Keratinocyte (primary cell): ENCODE results near the gene C19orf38.

Experiments
- EZH2 ChIP-seq: IDR thresholded peaks from one replicate; pipeline ENCODE4 v1.6.1; 2012; ENCODE audit warnings: inconsistent platforms, mild to moderate bottlenecking, low read length, moderate library complexity
- TF ChIP-seq, protein P1 (sequence below), 3 experiments: IDR thresholded peaks in 1 of 3; conservative IDR thresholded peaks in 1 of 3; optimal IDR thresholded peaks in 1 of 3; 2 replicates in 2 of 3; 3 replicates in 1 of 3; pipeline versions ENCODE3 to v1.5.1; 2011; ENCODE audit warnings: low read length in 3 of 3, mild to moderate bottlenecking in 3 of 3, moderate library complexity in 2 of 3, control low read depth in 1 of 3, inconsistent platforms in 1 of 3; ENCODE audit not compliant: insufficient read depth in 2 of 3; ENCODE audit errors: extremely low read depth in 1 of 3

DNA sequence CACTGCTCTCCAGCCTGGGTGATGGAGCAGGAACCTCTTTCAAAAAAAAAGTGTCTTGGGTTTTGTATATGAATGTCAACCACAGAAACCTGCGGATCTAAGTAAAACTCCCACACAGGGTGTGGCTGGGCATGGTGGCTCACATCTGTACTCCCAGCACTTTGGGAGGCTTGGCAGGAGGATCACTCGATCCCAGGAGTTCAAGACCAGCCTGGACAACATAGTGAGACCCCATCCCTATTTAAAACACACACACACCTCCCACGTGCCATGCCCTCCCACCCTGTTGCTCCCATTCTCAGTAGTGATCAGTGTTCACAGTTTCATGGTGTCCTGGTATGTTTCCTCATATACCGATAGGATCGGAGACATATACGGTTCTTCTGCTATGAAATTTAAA lies 21.4 kb upstream of the C19orf38 start:
- TF ChIP-seq, protein P1, sequence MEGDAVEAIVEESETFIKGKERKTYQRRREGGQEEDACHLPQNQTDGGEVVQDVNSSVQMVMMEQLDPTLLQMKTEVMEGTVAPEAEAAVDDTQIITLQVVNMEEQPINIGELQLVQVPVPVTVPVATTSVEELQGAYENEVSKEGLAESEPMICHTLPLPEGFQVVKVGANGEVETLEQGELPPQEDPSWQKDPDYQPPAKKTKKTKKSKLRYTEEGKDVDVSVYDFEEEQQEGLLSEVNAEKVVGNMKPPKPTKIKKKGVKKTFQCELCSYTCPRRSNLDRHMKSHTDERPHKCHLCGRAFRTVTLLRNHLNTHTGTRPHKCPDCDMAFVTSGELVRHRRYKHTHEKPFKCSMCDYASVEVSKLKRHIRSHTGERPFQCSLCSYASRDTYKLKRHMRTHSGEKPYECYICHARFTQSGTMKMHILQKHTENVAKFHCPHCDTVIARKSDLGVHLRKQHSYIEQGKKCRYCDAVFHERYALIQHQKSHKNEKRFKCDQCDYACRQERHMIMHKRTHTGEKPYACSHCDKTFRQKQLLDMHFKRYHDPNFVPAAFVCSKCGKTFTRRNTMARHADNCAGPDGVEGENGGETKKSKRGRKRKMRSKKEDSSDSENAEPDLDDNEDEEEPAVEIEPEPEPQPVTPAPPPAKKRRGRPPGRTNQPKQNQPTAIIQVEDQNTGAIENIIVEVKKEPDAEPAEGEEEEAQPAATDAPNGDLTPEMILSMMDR (optimal IDR thresholded peaks at IDR 0.05 in 1 of 3, IDR thresholded peaks at IDR 0.05 in 1 of 3, conservative IDR thresholded peaks at IDR 0.05 in 1 of 3; ENCODE audit: extremely low read depth in 1 of 3, insufficient read depth in 2 of 3, low read length in 3 of 3) = no peak
- TF ChIP-seq EZH2 = no peak
